Peyer's patch (tissue), 4 donors: ENCODE data around the gene MTFMT. TPM values are rescaled to one million over a fixed set of nuclear protein-coding genes. Genes with fewer than 3 reads are reported as not detected.

Source experiments
- DNase-seq, 3 donors: peaks; one replicate each; pipeline ENCODE4 v3.0.0-alpha.2; 2017 to 2019
- H3K27ac ChIP-seq, 4 donors: fragments of 200-600 bp; sonication (generic); one replicate each; pipeline ENCODE4 v1.5.1; 2016 to 2019
- H3K27me3 ChIP-seq, 2 donors: fragments of 200-600 bp; sonication (generic); one replicate each; pipeline ENCODE4 v1.5.1; 2019
- H3K36me3 ChIP-seq, 3 donors: fragments of 200-600 bp; sonication (generic); one replicate each; pipeline ENCODE4 v1.5.1; 2016 to 2019
- H3K4me1 ChIP-seq, 4 donors: fragments of 200-600 bp; sonication (generic); one replicate each; pipeline ENCODE4 v1.5.1; 2016 to 2019
- H3K4me3 ChIP-seq, 4 donors: fragments of 200-600 bp; sonication (generic); 1 replicate in 3 of 4; 2 replicates in 1 of 4; pipeline ENCODE4 v1.5.1; 2016 to 2019; ENCODE audit warnings: mild to moderate bottlenecking in 1 of 4
- H3K9me3 ChIP-seq, 4 donors: fragments of 200-600 bp; sonication (generic); one replicate each; pipeline ENCODE4 v1.5.1; 2016 to 2019; ENCODE audit warnings: mild to moderate bottlenecking in 1 of 4
- POLR2A ChIP-seq, 2 donors: fragments of 450-650 bp; IDR thresholded peaks; one replicate each; pipeline ENCODE4 v1.5.1; 2017; ENCODE audit warnings: antibody characterized with exemption in 2 of 2, mild to moderate bottlenecking in 2 of 2, moderate library complexity in 2 of 2
- total RNA-seq, 4 donors: library from RNA; depleted of rRNA; stranded (reverse); fragments of >200 nt; gene quantifications; one replicate each; pipeline ENCODE4 v1.1.0, GENCODE V29; 2016
- TF ChIP-seq, protein P1 (sequence below), 6 experiments: fragments of 450-650 bp in 4 of 6; fragments of 200-600 bp in 2 of 6; sonication (generic) in 1 of 6; IDR thresholded peaks; one replicate each; pipeline ENCODE4 v1.5.1; 2017 to 2019; ENCODE audit warnings: antibody characterized with exemption in 6 of 6, mild to moderate bottlenecking in 3 of 6, moderate library complexity in 1 of 6

Gene MTFMT
- total RNA-seq, 4 donors from 2014 or later, result 22.3 to 39.9 (median 36.9) TPM

DNA sequence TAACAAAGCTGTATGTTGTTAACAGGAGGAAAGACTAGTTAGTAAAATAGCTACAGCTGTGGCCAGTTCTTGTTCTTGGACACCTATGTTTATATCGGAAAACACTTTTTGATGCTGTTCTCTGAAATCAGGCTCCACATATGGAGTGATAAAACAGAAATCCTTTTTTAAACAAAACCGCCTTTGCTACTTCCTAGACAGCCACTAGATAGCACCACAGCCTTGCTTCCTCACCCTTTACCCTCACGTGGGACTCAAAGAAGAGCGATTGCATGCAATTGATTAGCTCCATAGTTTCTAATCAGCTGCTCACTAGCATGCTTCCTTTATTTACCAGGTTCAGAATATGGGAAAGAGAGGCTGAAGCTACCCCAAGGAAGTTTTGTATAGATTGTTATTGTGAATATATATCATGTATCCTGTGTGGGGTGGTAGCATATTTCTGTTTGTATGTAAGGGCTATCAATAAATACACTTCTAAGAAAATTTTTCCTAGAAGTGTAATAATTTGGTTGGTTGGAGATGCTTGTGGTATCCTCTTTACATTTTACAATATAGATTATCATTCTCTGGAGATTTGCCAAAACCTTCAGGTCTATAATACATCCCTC lies 4.3 kb upstream of the MTFMT start:
- Histone ChIP-seq H3K4me3 (no peak overlapping the region), H3K4me1 (peaks cover 0 to 15% (median 0%) of the 10 kb centered on the region in 4 donors), H3K36me3 (no peaks in the 10 kb centered on the region), H3K9me3 (no peaks in the 10 kb centered on the region), H3K27me3 (no peaks in the 10 kb centered on the region), H3K27ac (peak overlapping the region in 1 of 4 donors; percentile 13)
- TF ChIP-seq POLR2A (IDR thresholded peaks at IDR 0.05), result no peak
- TF ChIP-seq, protein P1, sequence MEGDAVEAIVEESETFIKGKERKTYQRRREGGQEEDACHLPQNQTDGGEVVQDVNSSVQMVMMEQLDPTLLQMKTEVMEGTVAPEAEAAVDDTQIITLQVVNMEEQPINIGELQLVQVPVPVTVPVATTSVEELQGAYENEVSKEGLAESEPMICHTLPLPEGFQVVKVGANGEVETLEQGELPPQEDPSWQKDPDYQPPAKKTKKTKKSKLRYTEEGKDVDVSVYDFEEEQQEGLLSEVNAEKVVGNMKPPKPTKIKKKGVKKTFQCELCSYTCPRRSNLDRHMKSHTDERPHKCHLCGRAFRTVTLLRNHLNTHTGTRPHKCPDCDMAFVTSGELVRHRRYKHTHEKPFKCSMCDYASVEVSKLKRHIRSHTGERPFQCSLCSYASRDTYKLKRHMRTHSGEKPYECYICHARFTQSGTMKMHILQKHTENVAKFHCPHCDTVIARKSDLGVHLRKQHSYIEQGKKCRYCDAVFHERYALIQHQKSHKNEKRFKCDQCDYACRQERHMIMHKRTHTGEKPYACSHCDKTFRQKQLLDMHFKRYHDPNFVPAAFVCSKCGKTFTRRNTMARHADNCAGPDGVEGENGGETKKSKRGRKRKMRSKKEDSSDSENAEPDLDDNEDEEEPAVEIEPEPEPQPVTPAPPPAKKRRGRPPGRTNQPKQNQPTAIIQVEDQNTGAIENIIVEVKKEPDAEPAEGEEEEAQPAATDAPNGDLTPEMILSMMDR (IDR thresholded peaks at IDR 0.05), result peak in 4 of 6 experiments; percentile 41 to 88 (median 82)
- DNase-seq, result peak in 1 of 3 donors; percentile 67

GRCh38 chr15:65032801-65033537 lies 3.5 kb upstream of the MTFMT start:
- H3K27ac ChIP-seq, result peak overlapping the region in 2 of 4 donors; percentile 13
- DNase-seq, result peak; percentile 47 to 91 (median 86)
- no peaks in the 10 kb centered on the region for H3K9me3 ChIP-seq
- no peak overlapping the region for H3K4me3 ChIP-seq
- no peaks in the 10 kb centered on the region for H3K36me3 ChIP-seq
- H3K27me3 ChIP-seq, result no peaks in the 10 kb centered on the region
- TF ChIP-seq, protein P1 (IDR thresholded peaks at IDR 0.05), result peak in 5 of 6 experiments; percentile 19 to 98 (median 96)
- peak in 1 of 2 donors; percentile 23 for TF ChIP-seq POLR2A (IDR thresholded peaks at IDR 0.05)
- H3K4me1 ChIP-seq, result peaks cover 0 to 20% (median 2%) of the 10 kb centered on the region in 4 donors

DNA sequence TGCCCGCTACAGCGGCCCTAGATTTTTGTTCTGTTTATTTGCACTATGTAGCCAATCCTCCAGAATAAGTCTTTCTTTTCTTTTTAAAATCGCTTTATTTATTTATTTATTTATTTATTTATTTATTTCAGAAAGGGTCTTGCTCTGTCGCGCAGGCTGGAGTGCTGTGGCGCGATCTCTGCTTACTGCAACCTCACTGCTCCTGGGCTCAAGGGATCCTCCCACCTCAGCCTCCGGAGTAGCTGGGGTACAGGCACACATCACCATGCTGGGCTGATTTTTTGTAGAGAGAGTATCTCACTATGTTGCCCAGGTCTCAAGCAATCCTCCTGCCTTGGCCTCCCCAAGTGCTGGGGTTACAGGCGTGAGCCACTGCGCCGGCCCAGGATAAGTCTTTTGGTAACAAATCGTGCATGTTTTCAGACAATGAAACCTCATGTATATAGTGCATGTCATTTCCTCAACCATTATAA lies 333 bp upstream of the MTFMT start:
- peaks cover 0 to 14% (median 5%) of the 10 kb centered on the region in 4 donors for H3K4me1 ChIP-seq
- H3K36me3 ChIP-seq, result peaks cover 0 to 22% (median 0%) of the 10 kb centered on the region in 3 donors
- H3K4me3 ChIP-seq, result peak overlapping the region; percentile 74 to 91 (median 88)
- H3K27me3 ChIP-seq, result no peaks in the 10 kb centered on the region
- no peak for TF ChIP-seq POLR2A (IDR thresholded peaks at IDR 0.05)
- TF ChIP-seq, protein P1 (IDR thresholded peaks at IDR 0.05), result no peak
- H3K27ac ChIP-seq, result peak overlapping the region in 1 of 4 donors; percentile 82
- DNase-seq, result no peak
- H3K9me3 ChIP-seq, result no peaks in the 10 kb centered on the region

DNA sequence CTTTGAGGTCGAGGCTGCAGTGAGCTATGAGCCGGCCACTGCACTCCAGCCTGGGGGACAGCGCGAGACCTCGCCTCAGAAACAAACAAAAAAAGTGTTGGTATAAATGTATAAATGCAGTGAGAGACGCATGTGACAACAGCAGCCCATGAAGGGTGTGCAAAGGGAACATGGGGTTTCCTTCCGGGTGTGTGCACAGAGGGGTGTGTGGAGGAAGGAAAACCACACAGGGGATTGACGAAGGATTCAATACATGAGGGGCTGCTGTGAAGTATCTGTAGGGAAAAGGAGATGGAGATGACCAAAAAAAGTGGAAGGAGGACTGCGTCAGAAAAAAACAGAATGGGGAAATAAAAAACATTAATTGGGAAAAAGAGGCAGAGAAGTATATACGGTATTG lies 1.1 kb downstream of the MTFMT start:
- DNase-seq, result no peak
- H3K4me1 ChIP-seq, result peaks cover 0 to 14% (median 5%) of the 10 kb centered on the region in 4 donors
- TF ChIP-seq, protein P1 (IDR thresholded peaks at IDR 0.05), result no peak
- no peak for TF ChIP-seq POLR2A (IDR thresholded peaks at IDR 0.05)
- no peaks in the 10 kb centered on the region for H3K9me3 ChIP-seq
- H3K4me3 ChIP-seq, result peak overlapping the region; percentile 74 to 91 (median 88)
- no peaks in the 10 kb centered on the region for H3K27me3 ChIP-seq
- peaks cover 0 to 35% (median 0%) of the 10 kb centered on the region in 3 donors for H3K36me3 ChIP-seq
- H3K27ac ChIP-seq, result peak overlapping the region in 1 of 4 donors; percentile 82

DNA sequence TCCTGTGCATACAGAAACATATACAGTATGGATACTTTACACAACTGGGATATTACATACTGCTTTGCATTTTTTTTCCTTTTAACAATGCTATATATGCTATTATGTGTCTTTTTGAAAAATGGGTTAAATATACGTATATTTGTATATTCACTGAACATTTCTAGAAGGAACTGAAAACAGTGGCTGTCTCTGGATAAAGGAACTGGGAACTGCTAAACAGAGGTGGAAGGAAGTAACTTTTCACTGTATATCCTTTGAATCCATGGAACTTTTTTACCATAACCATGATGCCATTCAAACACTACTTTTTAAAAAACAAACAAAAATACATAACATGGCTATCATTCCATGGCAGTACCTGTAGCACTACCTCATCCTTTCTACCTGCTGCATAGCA lies 1.8 kb downstream of the MTFMT start:
- no peak overlapping the region for H3K27ac ChIP-seq
- peak overlapping the region in 1 of 4 donors; percentile 74 for H3K4me3 ChIP-seq
- TF ChIP-seq, protein P1 (IDR thresholded peaks at IDR 0.05), result no peak
- no peak for TF ChIP-seq POLR2A (IDR thresholded peaks at IDR 0.05)
- DNase-seq, result no peak
- H3K4me1 ChIP-seq, result peaks cover 0 to 11% (median 5%) of the 10 kb centered on the region in 4 donors
- peaks cover 0 to 41% (median 0%) of the 10 kb centered on the region in 3 donors for H3K36me3 ChIP-seq
- H3K27me3 ChIP-seq, result no peaks in the 10 kb centered on the region
- no peaks in the 10 kb centered on the region for H3K9me3 ChIP-seq
